Activated CD8-positive, alpha-beta memory T cell treated with anti-CD3 and anti-CD28 coated beads, Interleukin-2, amount 10 ng/mL, durations not matched to agents 7 days and 5 days (primary cell): ENCODE measurements around the gene DHRS7. TPM values are rescaled to one million over a fixed set of nuclear protein-coding genes. Genes with fewer than 3 reads are reported as not detected.

Experiments
- ATAC-seq: fragments of 150-1000 bp; cut with Tn5 transposase; one replicate; pipeline ENCODE4 v1.10.0; 2021; ENCODE audit warnings: moderate library complexity
- CTCF ChIA-PET: fragments of 350-600 bp; sonication (Branson Sonifier 250); formaldehyde crosslinking; loops from one replicate; lab custom pipeline; 2021; ENCODE audit warnings: antibody characterized with exemption; lab: Charles Lee
- DNase-seq: peaks from one replicate; pipeline ENCODE4 v3.0.0-alpha.2; 2020
- H3K27ac Mint-ChIP-seq: one replicate; pipeline ENCODE4 v1.8.0; 2021; ENCODE audit warnings: mild to moderate bottlenecking, mixed read lengths
- H3K27me3 Mint-ChIP-seq: one replicate; pipeline ENCODE4 v1.8.0; 2021; ENCODE audit warnings: mixed read lengths
- H3K36me3 Mint-ChIP-seq: one replicate; pipeline ENCODE4 v1.8.0; 2021; ENCODE audit warnings: mild to moderate bottlenecking, mixed read lengths
- H3K4me1 Mint-ChIP-seq: one replicate; pipeline ENCODE4 v1.8.0; 2021; ENCODE audit warnings: mixed read lengths
- H3K4me3 Mint-ChIP-seq: one replicate; pipeline ENCODE4 v1.8.0; 2021; ENCODE audit warnings: mild to moderate bottlenecking, moderate library complexity, mixed read lengths
- H3K9me3 Mint-ChIP-seq: one replicate; pipeline ENCODE4 v1.8.0; 2022; ENCODE audit warnings: low read depth, mixed read lengths
- total RNA-seq, 2 experiments: library from RNA; stranded (reverse); gene quantifications; one replicate each; pipeline ENCODE4 v1.2.3, GENCODE V29; 2021

Gene DHRS7
- total RNA-seq, 2 experiments from 2014 or later = 62.8 to 68.0 TPM

DNA sequence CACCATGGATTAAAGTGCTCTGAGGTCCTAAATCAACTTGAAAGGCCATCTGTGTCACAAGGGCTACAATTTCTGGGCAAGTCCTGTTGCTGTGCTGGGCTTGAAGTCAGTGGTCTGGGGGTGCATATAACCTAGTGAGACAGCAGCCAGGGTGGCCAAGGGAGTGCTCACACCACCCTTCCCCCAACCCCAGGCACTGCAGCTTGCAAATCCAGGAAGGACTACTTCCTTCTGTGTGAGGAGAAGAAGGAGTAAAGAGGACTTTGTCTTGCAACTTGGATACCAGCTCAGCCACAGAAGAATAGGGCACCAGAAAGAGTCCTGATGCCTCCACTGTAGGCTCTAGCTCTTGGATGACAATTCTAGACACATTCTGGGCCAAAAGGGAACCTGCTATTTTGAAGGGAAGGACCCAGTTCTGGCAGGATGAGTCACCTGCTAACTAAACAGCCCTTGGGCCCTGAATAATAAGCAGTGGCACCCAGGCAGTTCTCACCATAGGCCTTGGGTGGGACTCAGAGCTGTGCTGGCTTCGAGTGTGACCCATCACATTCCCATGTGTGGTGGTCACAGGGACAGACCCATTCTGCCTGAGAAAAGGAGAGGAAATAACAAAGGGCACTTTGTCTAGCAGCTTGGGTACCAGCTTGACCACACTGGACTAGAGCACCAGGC lies 32.6 kb upstream of the DHRS7 start:
- Mint-ChIP-seq H3K4me3 (no peak overlapping the region), H3K4me1 (peaks cover 5% of the 10 kb centered on the region), H3K9me3 (peaks cover 4% of the 10 kb centered on the region), H3K27me3 (peaks cover 8% of the 10 kb centered on the region), H3K36me3 (peaks cover 3% of the 10 kb centered on the region), H3K27ac (no peak overlapping the region)
- DNase-seq = no peak
- CTCF ChIA-PET = interaction anchor here (1.7 kb wide), 1 partner anchor 13 kb away, joined by 7 read pairs; no protein-coding TSS in a partner anchor
- ATAC-seq = no peak

DNA sequence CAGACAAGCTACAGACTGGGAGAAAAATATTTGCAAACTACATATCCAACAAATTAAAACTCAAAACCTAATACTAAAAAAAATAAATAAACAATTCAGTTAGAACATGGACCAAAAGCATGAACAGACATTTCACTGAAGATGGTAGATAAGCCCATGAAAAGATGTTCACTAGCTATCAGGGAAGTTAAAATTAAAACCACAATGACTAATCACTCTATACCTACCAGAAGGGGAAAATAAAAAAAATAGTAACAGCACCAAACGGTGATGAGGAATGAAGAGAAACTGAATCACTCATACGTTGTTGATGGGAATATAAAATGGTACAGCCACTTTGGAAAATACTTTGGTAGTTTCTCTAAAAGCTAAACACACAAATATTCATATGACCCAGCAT lies 31.1 kb upstream of the DHRS7 start:
- Mint-ChIP-seq H3K9me3 (peaks cover 4% of the 10 kb centered on the region), H3K4me1 (peaks cover 5% of the 10 kb centered on the region), H3K27me3 (peaks cover 4% of the 10 kb centered on the region), H3K27ac (no peak overlapping the region), H3K36me3 (peaks cover 2% of the 10 kb centered on the region), H3K4me3 (no peak overlapping the region)
- ATAC-seq (no peak), DNase-seq (no peak)
- CTCF ChIA-PET = interaction anchor here (0.6 to 1.4 kb wide), 3 partner anchors 9 to 137 kb away, joined by 3 to 6 read pairs (median 3); no protein-coding TSS in a partner anchor

DNA sequence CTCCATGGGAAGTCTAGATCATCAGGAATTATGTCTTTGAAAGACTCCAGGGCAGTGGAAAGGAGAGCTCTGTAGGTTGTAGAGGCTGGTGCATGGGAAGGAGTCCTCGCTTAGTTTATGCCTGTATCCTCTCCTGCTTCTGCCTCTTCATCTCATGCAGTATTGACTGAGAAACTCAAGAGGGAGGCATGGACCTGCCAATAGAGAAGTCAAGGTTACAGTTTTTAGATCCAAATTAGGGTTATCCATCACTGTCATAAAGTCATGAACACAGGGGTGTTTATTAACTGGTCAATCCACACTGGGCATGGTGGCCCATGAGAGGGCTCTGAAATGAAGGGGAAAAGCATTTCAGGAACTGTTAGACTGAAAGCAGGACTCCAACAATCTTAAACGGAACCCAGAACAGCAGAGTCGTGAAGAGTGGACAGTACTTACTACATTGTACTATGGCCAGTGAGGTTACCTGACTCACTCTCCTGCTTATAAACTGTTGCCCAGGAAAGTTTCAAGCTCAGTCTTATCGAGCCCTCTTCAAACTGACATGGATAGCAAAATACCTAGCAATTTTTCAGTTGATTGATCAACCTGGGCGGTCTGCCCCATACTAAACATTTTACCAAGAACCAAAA lies 30.1 kb upstream of the DHRS7 start:
- DNase-seq (no peak), ATAC-seq (peak; percentile 23)
- Mint-ChIP-seq H3K27ac (no peak overlapping the region), H3K4me3 (no peak overlapping the region), H3K27me3 (no peaks in the 10 kb centered on the region), H3K36me3 (peaks cover 2% of the 10 kb centered on the region), H3K9me3 (peaks cover 4% of the 10 kb centered on the region), H3K4me1 (peaks cover 5% of the 10 kb centered on the region)
- CTCF ChIA-PET = interaction anchor here (0.6 to 1.4 kb wide), 4 partner anchors 8 to 451 kb away, joined by 3 to 6 read pairs (median 3); no protein-coding TSS in a partner anchor

DNA sequence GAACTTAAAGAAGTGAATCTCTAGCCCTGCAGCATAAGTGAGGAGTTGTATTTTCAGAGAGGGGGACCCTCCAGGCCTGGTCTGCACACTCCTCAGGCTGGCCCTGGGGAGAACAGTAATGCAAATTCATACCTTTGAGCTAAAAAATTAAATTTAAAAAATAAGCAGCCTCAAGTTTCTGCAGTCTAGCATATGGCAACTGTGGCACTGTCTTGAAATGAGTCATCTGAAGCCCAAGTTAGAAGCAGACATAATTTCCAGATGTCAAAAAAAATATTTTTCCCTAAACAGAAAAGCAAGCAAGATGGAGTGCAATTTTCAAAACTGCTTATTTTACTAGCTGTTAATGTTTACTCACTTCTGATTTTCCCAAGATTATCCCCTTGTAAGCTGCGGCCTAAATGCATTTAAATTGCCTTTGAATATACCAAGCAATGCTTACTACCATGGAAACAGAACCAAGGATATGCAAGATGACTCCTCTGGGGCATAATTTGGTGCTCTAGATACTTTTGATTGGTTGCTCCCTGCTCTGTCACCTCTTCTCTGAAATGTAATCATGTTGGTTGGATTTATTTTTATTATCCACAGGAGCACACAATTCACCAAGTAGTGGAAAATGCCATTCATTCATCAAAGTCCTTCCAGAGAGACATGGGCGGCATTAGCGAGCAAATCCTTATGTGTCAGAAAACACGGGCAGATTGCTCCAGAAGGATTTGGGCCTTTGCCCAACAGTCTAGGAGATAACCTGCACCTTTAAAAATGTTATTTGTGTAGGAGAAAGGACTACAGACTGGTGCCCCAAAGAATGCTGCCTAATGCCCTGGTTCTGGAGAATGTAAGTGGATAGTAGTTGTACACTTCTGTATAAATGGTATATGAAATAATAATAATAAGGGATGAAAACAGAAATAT lies 25.0 kb upstream of the DHRS7 start:
- no peak for DNase-seq
- H3K36me3 Mint-ChIP-seq = no peaks in the 10 kb centered on the region
- ATAC-seq = no peak
- no peak overlapping the region for H3K4me3 Mint-ChIP-seq
- no peaks in the 10 kb centered on the region for H3K27me3 Mint-ChIP-seq
- no peaks in the 10 kb centered on the region for H3K4me1 Mint-ChIP-seq
- CTCF ChIA-PET = interaction anchor here (1.1 kb wide), 2 partner anchors 55 to 76 kb away, joined by 3 read pairs; no protein-coding TSS in a partner anchor
- H3K27ac Mint-ChIP-seq = no peak overlapping the region
- H3K9me3 Mint-ChIP-seq = no peaks in the 10 kb centered on the region

DNA sequence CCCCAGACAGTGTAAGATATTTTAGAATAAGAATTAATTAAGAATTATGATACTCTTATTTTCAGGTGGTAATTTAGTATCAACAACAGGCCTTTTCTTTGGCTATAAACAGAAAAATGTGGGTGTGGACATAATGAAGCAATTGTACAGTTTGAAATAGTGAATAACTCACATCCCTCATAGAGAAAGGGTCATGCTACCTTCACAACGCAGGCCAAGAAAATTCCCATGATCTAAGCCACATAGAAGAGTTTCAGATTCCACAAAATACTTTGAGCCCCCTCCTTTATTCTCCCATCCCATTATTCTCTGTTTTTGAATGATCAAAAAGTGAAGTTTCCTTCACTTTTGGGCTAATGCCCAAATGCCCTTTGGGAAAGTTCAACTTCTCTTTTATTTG lies 23.5 kb upstream of the DHRS7 start:
- DNase-seq = no peak
- ATAC-seq = no peak
- no peak overlapping the region for H3K4me3 Mint-ChIP-seq
- peaks cover 6% of the 10 kb centered on the region for H3K4me1 Mint-ChIP-seq
- CTCF ChIA-PET = interaction anchor here (0.7 to 1.1 kb wide), 2 partner anchors 133 to 143 kb away, joined by 3 to 5 read pairs; no protein-coding TSS in a partner anchor
- no peak overlapping the region for H3K27ac Mint-ChIP-seq
- no peaks in the 10 kb centered on the region for H3K27me3 Mint-ChIP-seq
- no peaks in the 10 kb centered on the region for H3K36me3 Mint-ChIP-seq
- H3K9me3 Mint-ChIP-seq = no peaks in the 10 kb centered on the region

DNA sequence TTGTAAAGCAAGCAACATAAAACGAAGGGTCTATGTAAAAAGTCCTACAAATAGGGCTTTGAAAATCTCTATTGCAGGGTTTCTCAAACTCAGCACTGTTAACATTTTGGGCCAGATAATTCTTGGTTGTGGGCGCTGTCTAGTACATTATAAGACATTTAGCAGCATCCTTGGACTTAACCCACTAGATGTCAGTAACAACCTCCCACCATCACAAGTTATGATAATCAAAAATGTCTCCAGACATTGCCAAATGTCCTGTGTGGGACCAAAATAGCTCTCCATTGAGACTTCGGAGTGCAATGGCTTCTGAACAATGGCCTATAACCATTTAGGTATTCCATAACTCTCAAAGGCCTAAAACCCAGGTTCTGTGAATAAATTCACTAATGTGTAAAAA lies 22.9 kb upstream of the DHRS7 start:
- CTCF ChIA-PET = interaction anchor here (0.7 to 7.0 kb wide), 3 partner anchors 134 to 224 kb away, joined by 3 to 108 read pairs (median 5); no protein-coding TSS in a partner anchor

DNA sequence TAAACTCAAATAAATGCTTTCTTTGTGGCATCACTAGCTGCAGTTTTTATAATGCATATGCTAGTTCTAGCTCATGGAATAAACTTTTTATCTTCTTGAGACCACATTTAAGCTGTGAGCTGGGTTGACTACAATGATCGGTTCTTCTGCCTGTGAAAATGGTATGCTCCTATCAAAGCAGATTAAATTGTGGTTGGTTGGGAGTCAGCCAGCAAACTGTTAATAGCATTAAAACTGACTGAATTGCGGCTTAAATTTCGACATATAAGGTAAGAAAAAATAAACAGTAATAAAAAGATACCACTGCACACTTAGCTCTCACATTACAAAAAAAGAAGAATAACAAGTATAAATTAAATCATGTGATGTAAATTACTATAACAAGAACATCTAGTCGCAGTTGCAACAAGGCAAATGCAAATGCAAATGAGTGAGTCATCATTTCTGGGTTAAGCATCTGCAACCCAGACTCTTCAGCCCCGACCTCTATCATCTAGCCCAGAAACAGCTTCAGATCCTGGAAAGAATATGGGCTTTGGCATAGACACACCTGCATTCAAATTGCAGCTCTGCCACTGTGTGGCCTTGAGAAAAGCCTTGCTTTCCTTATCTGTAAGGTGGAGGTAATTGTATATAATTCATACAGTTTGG lies 19.8 kb upstream of the DHRS7 start:
- H3K27me3 Mint-ChIP-seq = no peaks in the 10 kb centered on the region
- peaks cover 13% of the 10 kb centered on the region for H3K4me1 Mint-ChIP-seq
- no peak overlapping the region for H3K27ac Mint-ChIP-seq
- DNase-seq (no peak), ATAC-seq (no peak)
- no peaks in the 10 kb centered on the region for H3K36me3 Mint-ChIP-seq
- CTCF ChIA-PET = interaction anchor here (0.8 to 7.0 kb wide), 18 partner anchors 10 to 608 kb away, joined by 3 to 108 read pairs (median 8); partner anchors contain the start of genes CCDC175, DHRS7, PCNX4 and PPM1A
- no peaks in the 10 kb centered on the region for H3K9me3 Mint-ChIP-seq
- H3K4me3 Mint-ChIP-seq = no peak overlapping the region

More for the DNA sequence above, 22.9 kb upstream of the DHRS7 start:
- Mint-ChIP-seq H3K4me3 (no peak overlapping the region), H3K27me3 (no peaks in the 10 kb centered on the region), H3K36me3 (no peaks in the 10 kb centered on the region), H3K9me3 (no peaks in the 10 kb centered on the region), H3K27ac (no peak overlapping the region), H3K4me1 (peaks cover 12% of the 10 kb centered on the region)
- DNase-seq (no peak), ATAC-seq (no peak)

DNA sequence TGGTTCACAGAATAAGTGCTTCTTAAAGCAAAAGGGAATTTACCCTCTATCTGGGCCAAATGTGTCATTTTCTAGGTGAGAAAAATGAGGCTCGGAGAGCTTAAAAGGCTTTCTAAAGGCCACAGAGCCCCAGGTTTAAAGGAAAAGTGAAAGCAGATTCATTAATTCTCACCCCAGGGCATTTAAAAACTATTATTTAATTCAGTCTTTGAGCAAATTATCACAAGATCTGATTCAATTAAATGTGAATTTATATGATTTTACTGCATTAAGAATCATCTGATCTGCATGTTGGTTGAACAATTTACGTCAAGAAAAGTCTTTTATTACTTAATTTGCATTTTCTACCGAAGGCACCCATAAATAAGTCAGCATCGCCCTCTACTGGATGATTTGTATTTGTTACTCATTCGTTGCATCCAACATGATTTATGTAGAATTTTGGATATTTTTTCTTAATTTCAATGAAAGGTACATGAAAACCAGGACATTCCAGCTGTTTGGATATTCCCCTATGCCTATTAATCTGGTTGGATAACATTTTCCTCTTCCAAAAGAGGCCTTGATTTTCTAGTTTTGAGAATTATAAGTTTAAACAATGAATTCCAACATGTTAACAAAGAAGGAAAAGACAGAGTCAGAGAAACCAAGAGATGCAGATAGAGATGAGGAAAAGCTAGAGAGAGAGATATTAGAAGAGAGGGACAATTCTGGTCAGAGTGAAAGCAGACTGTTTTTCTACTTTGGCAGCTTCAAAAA lies 19.1 kb upstream of the DHRS7 start:
- ATAC-seq (peak; percentile 59), DNase-seq (no peak)
- peak overlapping the region; percentile 67 for H3K4me3 Mint-ChIP-seq
- CTCF ChIA-PET = interaction anchor here (0.8 to 7.0 kb wide), 24 partner anchors 10 to 607 kb away, joined by 3 to 108 read pairs (median 8); partner anchors contain the start of genes CCDC175, DHRS7, PCNX4 and PPM1A
- peak overlapping the region; percentile 73 for H3K27ac Mint-ChIP-seq
- no peaks in the 10 kb centered on the region for H3K27me3 Mint-ChIP-seq
- H3K4me1 Mint-ChIP-seq = peaks cover 13% of the 10 kb centered on the region
- no peaks in the 10 kb centered on the region for H3K36me3 Mint-ChIP-seq
- H3K9me3 Mint-ChIP-seq = no peaks in the 10 kb centered on the region

DNA sequence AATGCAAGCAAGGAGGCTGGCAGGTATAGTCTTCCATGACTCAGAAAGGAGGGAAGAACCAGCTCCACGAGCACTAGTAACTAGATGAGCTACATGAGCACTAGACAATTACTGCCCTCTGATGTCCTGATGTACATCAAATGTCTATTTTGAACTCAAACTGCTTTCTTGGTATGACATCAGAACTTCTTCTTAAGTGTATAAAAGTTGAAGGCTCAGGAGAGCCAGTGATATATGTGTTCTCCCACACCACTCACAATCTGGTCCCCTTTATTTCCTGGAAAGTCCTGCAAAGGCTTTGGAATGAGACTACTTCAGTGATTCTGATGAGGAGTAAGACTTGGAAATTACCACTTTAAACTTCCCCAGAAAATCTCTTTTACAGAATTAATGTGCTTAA lies 18.5 kb upstream of the DHRS7 start:
- DNase-seq (no peak), ATAC-seq (peak; percentile 63)
- CTCF ChIA-PET = interaction anchor here (0.8 to 7.0 kb wide), 20 partner anchors 9 to 607 kb away, joined by 3 to 108 read pairs (median 8); partner anchors contain the start of genes CCDC175, DHRS7, PCNX4 and PPM1A
- no peaks in the 10 kb centered on the region for H3K27me3 Mint-ChIP-seq
- peaks cover 13% of the 10 kb centered on the region for H3K4me1 Mint-ChIP-seq
- H3K4me3 Mint-ChIP-seq = peak overlapping the region; percentile 67
- no peaks in the 10 kb centered on the region for H3K36me3 Mint-ChIP-seq
- H3K27ac Mint-ChIP-seq = peak overlapping the region; percentile 73
- H3K9me3 Mint-ChIP-seq = no peaks in the 10 kb centered on the region

DNA sequence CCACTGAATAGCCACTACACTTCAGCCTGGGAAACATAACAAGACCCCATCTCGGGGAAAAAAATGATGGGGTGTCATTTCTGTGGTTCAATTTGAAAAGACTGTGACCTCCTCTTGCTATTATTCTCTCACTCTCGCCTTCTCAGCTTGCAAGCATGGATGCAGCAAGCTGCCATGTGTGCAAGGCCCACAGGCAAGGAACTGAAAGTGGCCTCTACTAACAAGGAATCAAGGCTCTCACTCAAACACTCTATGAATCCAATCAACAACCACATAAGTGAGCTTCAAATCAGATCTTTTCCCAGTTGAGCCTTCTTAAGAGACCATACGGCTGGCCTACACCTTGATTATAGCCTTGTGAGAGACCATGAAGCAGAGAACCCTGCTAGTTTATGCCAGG lies 17.9 kb upstream of the DHRS7 start:
- peaks cover 13% of the 10 kb centered on the region for H3K4me1 Mint-ChIP-seq
- no peaks in the 10 kb centered on the region for H3K36me3 Mint-ChIP-seq
- DNase-seq (no peak), ATAC-seq (no peak)
- CTCF ChIA-PET = interaction anchor here (0.8 to 7.0 kb wide), 17 partner anchors 8 to 606 kb away, joined by 3 to 108 read pairs (median 9); partner anchors contain the start of genes CCDC175, DHRS7, PCNX4 and PPM1A
- H3K27ac Mint-ChIP-seq = no peak overlapping the region
- no peak overlapping the region for H3K4me3 Mint-ChIP-seq
- H3K9me3 Mint-ChIP-seq = no peaks in the 10 kb centered on the region
- H3K27me3 Mint-ChIP-seq = no peaks in the 10 kb centered on the region

DNA sequence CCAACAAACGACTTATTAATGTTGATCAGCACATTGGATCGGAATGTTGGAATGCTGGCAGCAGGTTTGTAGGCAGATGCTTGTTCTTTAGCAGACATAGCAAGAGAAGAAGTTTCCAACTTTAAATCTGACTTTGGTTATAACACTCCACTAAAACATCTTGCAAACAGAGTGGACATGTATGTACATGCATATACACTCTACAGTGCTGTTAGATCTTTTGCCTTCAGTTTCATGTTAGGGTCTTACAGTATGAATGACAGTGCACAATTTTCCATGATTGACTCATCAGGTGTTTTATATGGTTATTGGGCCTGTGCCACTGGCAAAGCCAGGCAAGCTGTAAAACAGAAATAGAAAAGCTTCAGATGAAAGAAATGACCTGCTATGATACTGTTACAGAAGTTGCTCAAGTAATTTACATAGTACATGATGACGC lies 14.3 kb upstream of the DHRS7 start:
- CTCF ChIA-PET = interaction anchor here (0.8 to 1.6 kb wide), 2 partner anchors 14 to 114 kb away, joined by 3 to 9 read pairs; partner anchors contain the start of gene DHRS7
- ATAC-seq (no peak), DNase-seq (no peak)
- peaks cover 12% of the 10 kb centered on the region for H3K4me1 Mint-ChIP-seq
- H3K27me3 Mint-ChIP-seq = peaks cover 4% of the 10 kb centered on the region
- no peaks in the 10 kb centered on the region for H3K9me3 Mint-ChIP-seq
- no peaks in the 10 kb centered on the region for H3K36me3 Mint-ChIP-seq
- H3K4me3 Mint-ChIP-seq = no peak overlapping the region
- H3K27ac Mint-ChIP-seq = no peak overlapping the region
